ENCODE results near the gene NAA11.

The NAA11 gene

DNA sequence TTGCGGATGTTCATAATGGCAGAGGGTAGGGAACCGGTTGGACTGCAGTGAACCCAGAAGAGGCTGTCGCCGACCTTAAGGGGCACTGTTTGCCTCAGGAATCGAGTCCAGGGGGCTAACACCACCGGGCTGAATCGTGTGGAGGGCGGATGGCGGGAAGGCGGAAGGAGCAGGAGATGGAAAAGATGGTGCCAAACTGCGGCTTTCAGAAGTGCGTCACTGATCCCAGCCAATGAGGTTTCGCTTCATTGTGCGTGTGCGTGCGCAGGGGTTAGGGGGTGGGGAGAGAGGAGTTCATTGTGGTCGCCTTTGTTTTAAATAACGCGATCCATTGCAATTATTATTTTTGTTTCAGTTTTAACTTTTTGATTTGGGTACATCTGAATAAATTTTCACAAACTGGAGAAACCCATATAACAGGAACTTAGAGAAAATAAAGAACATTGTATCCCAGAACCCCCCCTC, at the start of gene NAA11:
Gene NAA11, minus strand, starts transcription at position 198 of the 465 bp plus-strand sequence. Its CDS starts 184 bp downstream, at position 14.
- DNase-seq (ENCODE audit: low read depth in 2 of 2) = no peak

DNA sequence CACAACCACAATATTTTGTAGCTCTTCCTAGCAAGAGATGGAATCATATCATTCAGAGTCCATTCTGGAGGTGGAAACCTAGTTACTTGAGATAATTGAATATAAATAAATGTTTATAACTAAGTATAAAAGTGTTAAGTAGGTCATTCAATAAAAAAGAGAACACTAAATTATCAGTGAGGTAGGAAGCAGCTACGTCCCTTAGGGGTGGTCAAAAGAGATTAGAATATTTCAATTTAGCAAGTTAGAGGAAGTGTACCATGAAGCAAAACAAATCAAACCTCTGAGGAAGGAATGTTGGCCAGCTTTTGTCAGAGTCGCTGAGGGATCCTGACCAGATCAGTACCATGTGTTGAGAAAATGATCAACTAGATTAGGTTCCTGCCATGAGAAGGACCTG, 44.2 kb upstream of the NAA11 start:
- no peak for DNase-seq (ENCODE audit: low read depth in 2 of 2)

DNA sequence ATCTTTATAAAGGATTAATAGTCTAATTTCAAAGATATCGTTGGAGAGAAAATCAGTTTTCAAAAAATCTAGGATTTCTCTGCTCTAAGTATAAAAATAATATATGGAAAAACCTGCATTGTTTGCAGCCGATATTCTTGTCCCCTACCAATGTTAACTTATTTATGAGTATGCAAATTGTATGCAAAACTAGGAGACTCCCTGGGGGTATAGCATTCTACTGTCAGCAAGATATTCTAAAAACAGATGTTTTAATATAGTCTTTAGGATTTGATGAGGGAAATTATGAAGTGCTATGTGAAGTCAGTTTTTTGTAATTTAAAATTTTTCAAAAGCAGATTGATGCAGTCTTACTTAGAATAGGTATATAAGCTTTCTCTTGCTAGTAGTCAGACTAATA, 41.2 kb upstream of the NAA11 start:
- DNase-seq (ENCODE audit: low read depth in 2 of 2) = no peak

DNA sequence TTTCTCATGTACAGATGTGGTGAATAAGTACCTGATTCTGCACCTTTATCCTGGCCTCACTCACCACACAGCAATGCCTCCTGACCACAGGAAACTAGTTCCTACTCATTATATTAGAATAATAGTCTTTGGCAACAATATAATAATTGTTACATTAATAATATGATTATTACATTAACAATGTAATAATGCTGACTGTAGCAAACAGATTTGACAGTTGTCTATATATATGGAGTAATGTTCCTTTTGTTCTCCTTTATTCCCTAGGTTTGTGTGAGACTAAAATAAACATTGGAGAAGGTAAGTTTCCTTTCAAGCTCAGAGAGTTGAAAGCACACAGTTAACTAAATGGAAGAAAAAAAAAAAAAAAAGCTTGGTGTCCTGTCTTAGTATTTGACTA, 40.6 kb upstream of the NAA11 start:
- no peak for DNase-seq (ENCODE audit: low read depth in 2 of 2)

DNA sequence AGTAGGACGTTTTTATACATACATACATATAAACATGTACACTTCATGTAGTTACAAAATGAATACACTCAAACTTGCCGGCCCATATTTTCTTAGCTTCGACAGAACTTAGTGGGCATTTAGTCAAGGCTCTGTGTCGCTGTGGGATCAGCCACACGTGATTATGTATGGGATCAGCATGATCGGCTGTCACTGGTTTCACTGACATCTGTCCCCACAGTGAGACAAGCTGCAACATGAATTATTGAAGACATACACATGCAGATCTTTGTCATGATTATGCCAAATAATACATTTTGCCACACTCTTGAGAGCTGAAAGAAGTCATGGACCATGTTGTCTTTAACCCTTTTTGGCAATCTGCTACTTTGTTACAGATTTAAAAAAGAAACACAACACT, 38.2 kb upstream of the NAA11 start:
- DNase-seq (ENCODE audit: low read depth in 2 of 2) = no peak

DNA sequence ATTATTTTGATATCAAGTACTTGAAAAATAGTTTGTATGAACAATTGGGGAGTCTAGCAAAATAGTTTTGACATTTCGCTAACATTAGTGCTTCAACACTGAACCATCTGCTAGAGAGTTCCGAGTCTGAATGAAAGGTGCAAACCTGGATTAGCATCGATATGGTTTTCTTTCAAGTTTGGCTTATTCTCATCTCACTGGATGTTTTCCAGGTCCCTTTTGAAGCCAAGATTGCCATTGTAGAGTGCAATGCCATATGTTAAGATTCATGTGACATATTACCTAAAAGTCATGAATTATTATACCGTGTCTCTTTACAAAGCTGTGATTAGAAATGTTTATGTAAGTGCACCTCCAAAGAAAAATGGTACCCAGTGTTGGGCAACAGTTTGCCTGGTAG, 36.8 kb upstream of the NAA11 start:
- no peak for DNase-seq (ENCODE audit: low read depth in 2 of 2)

DNA sequence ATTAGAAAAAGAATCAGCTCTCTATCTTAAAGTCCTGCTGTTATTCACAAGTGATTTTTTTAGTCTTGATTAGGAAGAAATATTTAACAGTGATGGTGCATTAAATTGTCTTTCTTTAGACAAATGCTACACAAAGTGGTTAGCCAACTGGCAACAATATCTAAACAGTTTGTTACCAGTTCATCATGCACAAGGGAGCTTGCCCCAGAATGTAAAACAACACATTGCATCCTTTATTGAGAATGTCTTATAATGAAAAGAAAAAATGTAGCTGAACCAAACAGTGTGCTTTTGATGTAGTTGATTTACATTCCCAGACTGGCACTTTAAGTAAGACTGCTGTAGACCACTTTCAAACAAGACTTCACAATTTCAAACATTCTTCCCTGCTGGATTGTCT, 34.1 kb upstream of the NAA11 start:
- DNase-seq (ENCODE audit: low read depth in 2 of 2) = no peak

DNA sequence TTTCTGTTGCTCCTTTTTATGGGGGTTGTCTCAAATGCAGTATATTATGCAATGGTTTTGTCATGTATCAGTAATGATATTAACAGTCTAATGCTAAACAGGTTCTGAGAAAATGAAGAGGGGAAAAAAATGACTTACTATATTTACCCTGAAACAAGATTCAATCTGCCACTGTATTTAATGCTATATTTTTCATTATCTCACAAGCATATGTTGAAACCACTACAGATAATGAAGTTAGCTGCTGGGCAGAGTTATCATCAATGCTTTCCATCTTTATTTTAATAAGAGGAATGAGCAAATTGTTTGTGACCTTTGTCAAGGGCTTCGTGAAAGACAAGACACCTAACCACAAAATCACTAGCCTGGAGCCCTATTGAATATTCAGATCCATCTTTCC, 32.6 kb upstream of the NAA11 start:
- DNase-seq (ENCODE audit: low read depth in 2 of 2) = no peak

DNA sequence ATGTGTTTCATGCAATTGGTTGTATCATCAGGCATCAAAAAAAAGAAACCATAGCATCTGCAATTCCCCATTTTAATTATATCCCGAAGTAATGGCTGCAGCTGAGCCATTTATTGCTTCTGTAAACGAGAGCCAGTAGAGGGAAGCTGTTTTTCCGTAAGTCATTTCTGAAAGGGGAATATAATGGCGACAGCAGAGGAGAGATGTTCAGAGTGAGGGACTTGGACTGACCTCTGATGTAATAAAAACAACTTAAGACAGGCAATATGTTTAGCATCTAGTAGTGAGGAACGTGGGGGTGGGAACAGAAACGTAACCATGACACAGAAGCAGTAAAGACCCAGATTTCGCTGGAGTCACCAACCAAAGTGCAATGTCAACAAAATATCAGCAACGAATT, 31.5 kb upstream of the NAA11 start:
- no peak for DNase-seq (ENCODE audit: low read depth in 2 of 2)

DNA sequence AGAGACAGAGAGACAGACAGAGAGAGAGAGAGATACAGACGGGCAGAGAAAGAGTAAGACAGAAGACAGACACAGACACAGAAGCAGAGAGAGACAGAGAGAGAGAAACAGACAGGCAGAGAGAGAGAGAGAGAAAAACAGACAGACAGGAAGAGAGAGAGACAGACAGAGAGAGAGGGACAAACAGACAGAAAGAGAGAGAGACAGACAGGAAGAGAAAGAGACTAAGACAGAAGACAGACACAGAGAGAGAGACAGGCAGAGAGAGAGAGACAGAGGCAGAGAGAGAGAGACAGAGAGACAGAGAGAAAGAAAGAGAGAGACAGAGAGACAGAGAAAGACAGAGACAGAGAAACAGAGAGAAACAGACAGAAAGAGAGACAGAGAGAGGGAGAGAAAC, 27.2 kb upstream of the NAA11 start:
- no peak for DNase-seq (ENCODE audit: low read depth in 2 of 2)

DNA sequence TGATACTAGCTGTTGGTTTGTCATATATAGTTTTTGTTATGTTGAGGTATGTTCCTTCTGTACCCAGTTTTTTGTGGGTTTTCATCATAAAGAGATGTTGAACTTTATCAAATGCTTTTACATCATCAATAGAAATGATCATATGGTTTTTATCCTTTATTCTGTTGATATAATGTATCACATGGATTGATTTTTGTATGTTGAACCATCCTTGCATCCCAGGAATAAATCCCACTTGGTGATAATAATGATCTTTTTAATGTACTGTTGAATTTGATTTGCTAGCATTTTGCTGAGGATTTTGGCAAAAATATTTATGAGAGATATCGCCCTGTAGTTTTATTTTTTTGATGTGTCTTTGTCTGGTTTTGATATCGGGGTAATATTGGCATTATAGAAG, 22.5 kb upstream of the NAA11 start:
- no peak for DNase-seq (ENCODE audit: low read depth in 2 of 2)

DNA sequence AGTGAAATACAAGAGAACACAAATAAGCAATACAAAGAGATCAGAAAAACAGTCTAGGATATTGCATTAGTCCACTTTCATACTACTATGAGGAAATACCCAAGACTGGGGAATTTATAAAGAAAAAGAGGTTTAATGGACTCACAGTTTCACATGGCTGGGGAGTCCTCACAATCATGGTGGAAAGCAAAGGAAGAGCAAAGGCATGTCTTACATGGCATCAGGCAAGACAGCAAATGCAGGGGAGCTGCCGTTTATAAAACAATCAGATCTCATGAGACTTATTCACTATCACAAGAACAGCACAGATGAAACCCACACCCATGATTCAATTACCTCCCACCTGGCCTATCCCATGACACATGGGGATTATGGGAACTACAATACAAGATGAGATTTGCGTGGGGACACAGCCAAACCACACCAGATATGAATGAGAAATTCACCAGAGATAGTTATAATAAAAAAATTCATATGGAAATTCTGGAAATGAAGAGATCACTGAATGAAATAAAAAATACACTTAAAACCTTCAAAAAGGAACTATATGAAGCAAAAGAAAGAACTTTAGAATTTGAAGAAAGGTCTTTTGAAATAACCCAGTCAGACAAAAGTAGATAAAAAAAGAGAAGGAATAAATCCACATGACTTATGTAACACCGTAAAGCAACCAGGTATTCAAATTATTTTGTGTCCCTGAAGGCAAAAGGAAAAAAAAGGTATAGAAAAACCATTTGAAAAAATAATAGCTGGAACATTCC, 16.2 kb upstream of the NAA11 start:
- no peak for DNase-seq (ENCODE audit: low read depth in 2 of 2)

DNA sequence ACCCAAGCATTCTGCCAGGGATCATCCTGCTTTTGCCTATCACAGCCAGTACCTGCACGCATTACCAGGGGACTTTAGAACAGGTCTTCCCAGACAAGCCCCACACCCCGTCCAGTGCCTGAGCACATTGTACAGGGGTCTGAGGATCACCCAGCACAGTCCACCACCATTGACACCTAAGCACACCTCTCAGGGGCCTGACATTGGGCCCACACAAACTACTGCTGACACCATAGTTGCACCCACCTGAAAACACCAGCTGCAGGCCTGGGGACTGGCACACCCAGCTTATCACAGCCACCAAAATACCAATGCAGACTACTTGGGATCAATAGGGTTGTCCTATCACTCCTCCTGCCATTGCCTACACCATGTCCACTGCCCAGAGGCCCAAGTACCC, 14.7 kb upstream of the NAA11 start:
- no peak for DNase-seq (ENCODE audit: low read depth in 2 of 2)

DNA sequence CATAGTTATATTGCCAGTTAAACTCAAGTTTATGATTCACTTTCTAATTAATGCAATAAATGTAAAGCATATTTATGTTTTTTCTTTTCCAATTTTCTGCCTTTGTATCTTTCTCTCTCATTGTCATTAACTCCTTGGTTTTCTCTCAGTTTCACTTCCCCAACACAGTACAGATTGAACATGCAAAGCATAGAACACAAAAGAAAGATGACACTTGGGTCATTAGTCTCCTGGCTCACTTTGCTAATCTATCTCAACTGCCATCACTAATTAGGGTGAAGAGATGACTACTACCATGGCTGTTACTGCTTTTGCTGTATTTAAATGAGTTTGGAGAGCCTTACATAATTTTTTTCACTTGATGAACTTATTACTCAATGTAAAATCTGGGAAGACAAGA, 12.3 kb upstream of the NAA11 start:
- DNase-seq (ENCODE audit: low read depth in 2 of 2) = no peak

DNA sequence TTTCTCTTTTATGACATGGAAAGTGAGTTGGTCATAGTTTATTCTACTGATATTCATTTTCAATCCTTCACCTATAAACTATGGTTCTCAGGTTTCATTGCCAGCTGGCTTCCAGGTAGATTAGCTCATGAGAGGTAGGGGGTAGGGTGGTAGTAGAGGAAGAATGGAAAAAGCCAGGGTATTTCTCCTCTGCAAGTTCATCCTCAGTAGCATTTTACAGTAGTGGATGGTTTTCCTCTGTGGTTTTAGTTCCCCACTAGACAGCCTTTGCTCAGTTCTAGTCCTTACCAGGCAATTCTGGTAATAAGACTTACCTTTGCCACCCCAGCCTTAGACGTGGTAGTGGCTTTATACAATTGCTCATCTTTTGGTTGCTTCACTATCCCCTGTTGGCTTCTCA, 8.9 kb upstream of the NAA11 start:
- no peak for DNase-seq (ENCODE audit: low read depth in 2 of 2)

DNA sequence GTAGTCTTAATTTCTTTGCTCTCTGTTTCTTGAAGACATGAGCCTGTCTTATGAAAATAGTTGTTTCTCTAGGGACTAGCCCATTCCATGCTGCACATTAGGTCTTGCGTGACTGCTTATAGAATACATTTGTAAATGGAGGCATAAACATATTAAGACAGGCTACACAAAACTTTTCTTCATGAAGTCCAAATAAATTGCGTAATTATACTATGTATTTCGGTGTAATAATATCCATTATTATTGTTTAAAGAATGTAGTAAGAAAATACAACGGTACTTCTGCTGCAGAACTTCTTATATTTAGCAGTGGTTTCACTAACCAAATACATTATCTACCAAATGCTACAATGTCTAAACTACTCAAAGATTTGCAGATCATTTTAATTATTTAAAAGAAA, 8.5 kb upstream of the NAA11 start:
- DNase-seq (ENCODE audit: low read depth in 2 of 2) = no peak

DNA sequence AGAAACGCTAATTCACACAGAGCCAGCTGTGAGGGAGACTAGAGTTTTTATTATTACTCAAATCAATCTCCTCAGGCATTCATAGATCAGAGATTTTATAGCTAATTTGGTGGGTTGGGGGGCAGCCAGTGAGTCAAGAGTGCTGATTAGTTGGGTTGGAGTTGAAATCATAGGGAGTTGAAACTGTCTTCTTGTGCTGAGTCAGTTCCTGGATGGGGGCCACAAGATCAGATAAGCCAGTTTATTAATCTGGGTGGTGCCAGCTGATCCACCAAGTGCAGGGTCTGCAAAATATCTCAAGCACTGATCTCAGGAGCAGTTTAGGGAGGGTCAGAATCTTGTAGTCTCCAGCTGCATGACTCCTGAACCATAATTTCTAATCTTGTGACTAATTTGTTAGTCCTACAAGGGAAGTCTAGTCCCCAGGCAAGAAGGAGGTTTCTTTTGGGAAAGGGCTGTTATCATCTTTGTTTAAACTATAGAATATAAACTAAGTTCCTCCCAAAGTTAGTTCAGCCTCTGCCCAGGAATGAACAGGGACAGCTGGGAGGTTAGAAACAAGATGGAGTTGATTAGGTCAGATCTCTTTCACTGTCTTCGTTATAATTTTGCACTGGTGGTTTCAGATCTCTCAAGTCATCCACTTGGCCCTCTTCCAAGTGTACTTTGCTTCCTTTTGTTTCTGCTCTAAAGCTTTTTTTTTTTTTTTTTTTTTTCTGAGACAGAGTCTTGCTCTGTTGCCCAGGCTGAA, 5.4 kb upstream of the NAA11 start:
- no peak for DNase-seq (ENCODE audit: low read depth in 2 of 2)

DNA sequence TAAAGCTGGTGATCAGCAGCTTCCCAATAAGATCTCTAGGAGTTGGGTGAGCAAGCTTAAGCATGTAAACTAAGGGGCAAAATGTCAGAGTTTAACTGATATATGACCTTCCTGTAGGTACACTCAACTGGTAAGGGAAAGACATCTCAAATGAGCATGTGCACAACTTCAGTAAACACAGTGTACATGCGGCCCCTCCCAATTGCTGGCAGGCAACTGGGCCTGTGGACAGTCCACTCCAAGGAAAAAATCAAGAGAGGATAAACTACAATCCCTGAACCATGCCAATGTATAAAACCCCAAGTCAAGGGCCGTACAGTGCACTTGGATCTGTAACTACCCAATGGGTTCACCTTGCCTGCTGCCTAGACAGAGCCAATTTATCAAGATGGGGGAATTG, 4.9 kb upstream of the NAA11 start:
- no peak for DNase-seq (ENCODE audit: low read depth in 2 of 2)

DNA sequence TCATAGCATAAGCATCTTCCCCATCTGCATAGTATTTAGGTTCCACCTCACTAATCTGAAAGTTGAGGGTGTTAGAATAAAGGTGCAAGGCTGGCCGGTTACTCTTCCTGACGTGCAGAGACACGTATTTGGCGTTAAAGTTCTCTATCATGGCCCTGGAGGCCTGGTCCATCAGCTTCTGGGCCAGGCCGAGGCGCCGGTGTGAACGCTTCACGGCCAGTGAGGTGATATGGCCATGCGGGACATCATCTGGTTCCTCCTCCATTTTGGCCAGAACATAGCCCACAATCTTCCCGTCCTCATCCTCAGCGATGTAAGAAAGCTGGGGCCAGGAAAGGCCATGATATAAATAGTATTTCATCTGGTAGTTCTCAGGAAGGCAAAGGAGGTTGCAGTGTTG, 425 bp downstream of the NAA11 start:
- no peak for DNase-seq (ENCODE audit: low read depth in 2 of 2)

DNA sequence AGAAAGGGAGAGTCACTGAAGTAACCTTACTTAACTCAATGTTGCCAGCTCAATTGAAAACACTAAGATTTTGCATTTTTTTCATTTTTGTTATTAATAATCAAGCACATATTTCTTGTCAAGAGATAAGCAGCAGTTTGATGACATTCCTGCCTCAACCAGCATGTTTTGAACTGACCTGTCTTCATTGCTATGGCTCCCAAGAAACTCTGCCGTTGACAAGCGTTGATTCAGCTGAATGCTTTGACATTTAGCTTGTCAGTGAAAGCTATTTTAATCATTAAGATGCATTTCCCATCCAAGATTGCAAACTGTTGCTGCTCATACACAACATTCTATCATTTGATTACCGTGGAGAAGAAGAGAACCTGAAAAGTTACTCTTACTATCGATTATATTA, 5.9 kb downstream of the NAA11 start:
- DNase-seq (ENCODE audit: low read depth in 2 of 2) = no peak

DNA sequence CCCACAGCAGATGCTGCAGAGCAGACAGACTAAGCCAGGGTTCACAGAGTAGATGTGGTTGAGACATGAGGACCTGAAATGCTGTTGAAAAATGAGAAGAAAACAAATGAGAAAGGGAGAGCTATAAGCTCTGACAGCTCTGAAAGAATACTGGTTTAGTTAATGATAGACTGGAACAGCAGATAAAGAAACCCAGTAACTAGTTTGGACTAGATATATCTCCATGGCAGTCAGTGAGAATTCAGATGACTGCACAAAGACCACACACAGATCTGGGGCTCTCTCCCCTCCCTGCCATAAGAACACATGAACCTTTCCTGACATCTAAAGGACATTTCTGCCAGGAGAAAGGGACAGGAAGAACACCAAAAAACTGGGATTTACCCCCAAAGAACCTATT, 8.2 kb downstream of the NAA11 start:
- DNase-seq (ENCODE audit: low read depth in 2 of 2) = no peak

DNA sequence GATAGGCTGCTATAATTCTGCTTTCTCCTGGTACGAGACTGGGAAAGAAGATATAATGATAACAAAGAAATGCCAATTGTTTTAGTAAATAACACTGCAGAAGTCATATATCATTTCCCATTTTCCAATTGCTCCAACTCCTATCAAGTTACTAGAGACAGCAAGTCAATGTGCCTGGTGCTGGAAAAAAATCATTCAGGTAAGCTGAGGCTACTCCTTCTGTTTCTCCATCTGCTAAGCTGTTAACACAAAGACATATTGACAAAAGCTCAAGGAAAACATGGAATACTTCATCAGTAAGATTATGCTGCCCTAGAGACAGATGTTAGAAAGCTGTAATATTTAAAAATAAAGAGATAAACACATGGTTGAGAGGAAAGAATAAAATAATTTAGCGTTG, 10.0 kb downstream of the NAA11 start:
- DNase-seq (ENCODE audit: low read depth in 2 of 2) = no peak

DNA sequence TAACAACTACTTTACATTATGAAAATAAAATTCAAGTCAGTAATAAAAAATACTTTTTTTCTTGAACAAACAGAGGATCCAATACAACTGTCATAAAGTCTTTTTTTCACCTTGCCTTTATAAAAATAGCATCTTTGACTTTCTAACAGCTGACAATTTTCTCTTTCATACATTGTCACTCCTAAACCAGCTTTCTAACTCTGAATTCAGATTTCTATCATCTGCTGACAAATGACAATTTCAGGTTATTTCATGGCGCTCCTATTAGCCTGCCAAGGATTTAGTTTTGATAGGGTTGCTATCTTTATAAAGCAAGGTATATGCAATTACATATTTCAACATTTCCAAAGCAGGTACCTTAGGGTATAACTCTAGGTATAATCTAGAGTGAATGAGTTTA, 14.6 kb downstream of the NAA11 start:
- DNase-seq (ENCODE audit: low read depth in 2 of 2) = no peak

DNA sequence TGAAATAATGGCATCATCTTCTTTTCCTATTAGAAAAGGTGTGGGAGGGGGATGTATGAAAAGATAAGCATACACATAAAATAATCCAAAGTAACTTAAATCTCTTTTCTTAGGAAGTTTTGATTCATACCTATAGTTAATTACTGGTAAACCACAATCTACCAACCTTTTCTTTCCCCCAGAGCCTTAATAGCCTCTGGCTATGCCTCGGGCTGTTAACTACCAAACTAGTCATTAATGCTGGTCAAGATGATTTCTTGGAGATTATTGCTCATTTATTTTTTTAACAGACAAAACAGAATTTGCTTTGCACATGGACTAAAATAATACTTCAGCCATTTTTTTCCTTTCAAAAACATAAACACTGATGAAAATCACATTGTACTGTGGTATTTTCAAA, 16.9 kb downstream of the NAA11 start:
- DNase-seq (ENCODE audit: low read depth in 2 of 2) = no peak
